Activated gamma-delta T cell treated with anti-CD3 and anti-CD28 coated beads, Interleukin-2, amount 50 U/mL, for 16 hours (primary cell): Measurements from ENCODE around the gene RNU6-9.

ENCODE experiments used
- DNase-seq: peaks from one replicate; pipeline ENCODE4 v3.0.0-alpha.2; 2020; ENCODE audit warnings: low read depth

RNU6-9 gene

DNA sequence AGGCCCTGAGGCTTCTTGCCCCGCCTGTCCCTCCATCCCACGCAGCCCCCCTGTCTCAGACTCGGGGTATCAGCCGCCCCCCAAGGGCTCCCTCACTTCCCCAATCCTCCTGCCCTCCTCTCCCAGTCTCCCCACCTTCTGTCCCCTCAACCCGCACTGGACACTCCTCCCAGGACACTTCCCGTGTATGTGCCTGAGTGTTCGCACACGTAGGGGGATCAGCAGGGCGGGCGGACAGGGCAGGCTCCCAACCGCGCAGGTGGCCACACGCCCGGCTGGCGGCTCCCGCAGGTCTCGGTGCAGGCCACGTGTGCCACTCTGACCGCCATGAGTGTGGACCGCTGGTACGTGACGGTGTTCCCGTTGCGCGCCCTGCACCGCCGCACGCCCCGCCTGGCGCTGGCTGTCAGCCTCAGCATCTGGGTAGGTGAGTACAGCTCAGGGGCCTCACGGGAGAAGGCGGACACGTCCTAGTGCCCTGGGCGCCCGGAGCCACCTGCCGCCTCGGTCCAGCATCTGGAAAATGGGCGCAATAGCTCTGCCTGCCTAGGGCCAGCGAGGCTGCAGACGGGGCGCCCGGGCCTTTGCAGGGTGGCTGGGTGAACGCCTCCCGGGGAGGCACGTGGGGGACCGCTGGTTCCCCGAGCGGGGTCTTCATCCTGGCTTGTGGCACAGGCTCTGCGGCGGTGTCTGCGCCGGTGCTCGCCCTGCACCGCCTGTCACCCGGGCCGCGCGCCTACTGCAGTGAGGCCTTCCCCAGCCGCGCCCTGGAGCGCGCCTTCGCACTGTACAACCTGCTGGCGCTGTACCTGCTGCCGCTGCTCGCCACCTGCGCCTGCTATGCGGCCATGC is 26.1 kb downstream of the RNU6-9 start:
- no peak for DNase-seq

DNA sequence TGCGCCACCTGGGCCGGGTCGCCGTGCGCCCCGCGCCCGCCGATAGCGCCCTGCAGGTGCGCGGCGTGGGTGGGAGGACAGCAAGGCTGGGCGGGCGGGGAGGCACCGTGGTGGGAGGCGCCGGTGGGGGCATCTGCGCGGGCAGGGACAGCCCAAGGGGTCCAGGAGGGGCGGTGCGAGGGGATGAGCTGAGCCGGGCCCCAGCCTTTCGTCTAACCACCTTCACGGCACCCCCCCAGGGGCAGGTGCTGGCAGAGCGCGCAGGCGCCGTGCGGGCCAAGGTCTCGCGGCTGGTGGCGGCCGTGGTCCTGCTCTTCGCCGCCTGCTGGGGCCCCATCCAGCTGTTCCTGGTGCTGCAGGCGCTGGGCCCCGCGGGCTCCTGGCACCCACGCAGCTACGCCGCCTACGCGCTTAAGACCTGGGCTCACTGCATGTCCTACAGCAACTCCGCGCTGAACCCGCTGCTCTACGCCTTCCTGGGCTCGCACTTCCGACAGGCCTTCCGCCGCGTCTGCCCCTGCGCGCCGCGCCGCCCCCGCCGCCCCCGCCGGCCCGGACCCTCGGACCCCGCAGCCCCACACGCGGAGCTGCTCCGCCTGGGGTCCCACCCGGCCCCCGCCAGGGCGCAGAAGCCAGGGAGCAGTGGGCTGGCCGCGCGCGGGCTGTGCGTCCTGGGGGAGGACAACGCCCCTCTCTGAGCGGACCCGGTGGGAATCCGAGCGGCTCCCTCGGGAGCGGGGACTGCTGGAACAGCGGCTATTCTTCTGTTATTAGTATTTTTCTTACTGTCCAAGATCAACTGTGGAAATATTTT is 27.0 kb downstream of the RNU6-9 start:
- DNase-seq: no peak

DNA sequence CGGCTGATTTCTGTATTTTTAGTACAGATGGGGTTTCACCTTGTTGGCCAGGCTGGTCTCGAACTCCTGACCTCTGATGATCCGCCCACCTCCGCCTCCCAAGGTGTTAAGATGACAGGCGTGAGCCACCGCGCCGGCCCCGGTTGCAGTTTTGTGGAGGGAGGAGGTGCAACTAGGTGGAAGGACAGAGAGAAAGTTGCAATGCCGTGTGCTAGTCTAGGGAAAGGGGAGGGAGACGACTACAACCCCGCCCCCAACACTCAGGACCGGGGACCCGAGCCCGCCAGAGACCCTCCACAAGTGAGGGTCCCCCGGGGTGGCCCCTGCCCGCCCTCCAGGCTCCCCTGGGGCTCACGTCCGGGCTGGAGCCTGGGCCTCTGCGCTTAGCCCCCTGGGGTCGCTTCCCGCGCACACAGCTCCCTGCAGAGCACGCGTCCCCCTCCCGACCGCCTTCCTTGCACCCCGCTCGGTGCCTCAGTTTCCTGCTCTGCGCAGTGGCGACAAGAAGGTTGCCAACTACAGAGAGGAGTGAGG is 31.3 kb downstream of the RNU6-9 start:
- DNase-seq: no peak

DNA sequence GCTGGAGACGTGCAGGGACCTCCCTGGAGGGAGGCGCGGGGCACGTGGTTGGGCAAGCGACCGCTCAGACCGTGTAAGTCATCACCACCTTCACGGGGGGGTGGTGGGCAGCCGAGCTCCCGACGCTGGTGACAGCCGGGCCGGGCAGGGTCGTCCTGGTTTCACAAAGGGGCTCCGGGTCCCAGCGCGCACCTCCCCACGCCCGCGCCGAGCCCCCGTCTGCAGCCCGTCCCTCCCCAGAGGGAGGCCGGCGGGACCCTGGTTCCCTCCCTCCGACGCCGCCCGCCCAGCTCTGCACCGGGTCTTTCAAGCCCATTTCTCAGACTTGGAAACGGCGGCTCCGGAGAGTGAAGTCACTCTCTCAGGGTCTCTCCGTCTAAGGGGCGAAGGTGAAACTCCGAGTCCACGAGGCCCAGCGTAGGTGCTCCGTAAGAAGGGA is 31.8 kb downstream of the RNU6-9 start:
- DNase-seq: no peak

DNA sequence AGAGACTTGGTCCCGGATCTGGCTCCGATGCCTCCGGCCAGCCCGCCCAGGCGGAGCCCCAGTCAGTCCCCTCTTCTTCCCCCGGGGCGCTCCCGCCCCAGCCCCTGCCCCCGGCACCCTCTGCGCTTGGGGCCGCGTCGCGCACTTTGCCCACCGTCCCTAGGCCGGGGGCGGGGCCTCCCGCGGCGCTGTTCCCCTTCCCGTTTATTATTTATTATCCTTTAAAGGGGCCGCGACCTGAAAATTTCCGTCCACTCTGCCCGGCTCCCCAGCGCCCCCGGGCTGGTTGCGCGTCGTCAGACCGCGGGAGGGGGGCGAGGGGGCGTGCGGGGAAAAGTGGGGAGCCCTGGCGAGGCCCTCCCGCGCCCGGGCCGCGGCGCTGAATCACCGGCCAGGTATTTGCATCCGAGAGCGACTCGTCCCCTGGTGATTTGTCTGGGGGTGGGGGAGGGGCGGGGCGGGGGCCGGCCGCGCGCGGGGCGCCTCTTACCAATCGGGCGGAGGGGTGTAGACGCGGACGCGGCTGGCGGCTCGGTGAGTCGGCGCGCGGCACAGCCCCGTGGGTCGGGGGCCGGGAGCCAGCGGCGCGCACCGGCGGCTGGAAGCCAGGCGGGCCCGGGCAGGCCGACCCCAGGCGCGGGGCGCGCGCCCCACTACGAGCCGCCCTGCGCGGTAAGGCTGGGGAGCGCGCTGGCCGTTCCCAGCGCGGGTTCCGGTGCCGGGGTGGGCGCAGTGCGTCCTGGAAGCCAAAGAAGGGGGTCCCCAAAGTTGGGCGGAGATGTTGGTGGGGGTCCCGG is 32.4 kb downstream of the RNU6-9 start, which contains the start of gene ARID3A:
Gene ARID3A, plus strand, starts transcription at position 510 of the 797 bp plus-strand sequence. CDS start 3,494 bp downstream, outside the sequence.
- peak; percentile 64 for DNase-seq

DNA sequence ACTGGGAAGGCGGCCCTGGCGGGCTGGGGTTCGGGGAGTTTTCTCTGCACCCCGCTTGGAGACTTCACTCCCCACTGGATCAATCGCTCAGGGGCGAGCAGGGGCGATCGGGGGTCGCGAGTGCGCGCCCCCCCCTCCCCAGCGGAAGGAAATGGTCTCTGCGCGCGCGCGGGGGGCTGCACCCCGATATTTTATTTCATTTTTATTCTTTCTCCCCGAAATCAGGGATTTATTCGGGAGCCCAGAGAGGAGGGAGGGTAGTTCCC is 33.0 kb downstream of the RNU6-9 start:
- DNase-seq: no peak

DNA sequence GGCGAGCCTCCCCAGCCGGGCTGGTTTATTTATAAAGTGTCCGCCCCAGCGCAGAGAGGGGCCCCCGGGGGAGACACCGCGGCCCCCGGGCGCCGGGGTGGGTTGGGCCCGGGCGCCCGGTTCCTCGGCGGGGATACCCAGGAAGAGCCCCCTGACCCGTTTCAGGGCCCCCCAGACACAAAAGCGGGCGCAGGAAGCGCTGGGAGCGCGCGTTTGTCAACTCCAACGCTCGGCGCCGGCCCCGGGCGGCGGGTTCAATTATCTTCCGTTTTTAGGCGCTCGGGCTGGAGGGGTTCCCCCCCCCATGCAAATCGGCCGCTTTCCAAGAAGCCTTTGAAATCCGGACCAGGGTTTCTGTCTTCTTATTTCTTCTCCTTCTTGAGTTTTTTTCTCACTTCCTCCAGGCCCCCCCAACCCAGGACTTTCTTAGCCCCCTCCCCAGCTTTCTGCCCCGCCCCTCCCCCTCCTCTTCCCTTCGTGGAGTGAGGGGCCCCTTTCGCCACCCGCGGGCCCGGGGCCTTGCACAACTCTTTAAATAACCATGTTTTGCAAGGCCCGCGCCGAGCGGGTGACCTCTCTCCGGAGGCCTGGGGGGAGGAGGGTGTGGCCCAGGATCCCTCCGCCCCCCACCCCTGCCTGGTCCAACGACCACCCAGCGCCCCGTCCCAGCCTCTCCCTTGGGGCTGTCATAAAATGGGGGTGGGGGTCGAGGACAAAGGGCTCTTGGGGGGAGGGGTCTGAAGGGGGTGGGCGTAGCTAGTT is 33.5 kb downstream of the RNU6-9 start:
- no peak for DNase-seq

DNA sequence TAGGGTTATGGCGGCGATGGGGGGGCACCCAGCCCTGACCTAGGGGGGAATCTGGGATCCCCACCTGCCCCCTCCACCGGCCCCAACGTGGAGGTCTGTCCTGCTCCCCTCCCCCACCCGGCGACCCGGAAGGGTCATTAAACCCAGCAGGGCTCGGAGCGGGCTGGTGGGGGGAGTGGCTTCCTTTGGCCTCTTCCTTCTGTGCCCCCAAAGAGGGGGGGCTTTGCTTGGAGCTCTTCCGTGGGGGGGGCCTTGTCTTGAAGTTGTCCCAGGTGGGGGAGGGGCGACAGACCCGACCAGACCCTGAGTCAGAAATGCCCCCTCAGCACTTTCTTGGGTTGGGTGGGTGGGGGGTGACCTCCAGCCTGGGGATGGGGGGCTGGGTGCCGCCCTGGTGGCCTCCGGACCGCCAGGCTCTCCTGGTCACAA is 34.1 kb downstream of the RNU6-9 start:
- DNase-seq: no peak

DNA sequence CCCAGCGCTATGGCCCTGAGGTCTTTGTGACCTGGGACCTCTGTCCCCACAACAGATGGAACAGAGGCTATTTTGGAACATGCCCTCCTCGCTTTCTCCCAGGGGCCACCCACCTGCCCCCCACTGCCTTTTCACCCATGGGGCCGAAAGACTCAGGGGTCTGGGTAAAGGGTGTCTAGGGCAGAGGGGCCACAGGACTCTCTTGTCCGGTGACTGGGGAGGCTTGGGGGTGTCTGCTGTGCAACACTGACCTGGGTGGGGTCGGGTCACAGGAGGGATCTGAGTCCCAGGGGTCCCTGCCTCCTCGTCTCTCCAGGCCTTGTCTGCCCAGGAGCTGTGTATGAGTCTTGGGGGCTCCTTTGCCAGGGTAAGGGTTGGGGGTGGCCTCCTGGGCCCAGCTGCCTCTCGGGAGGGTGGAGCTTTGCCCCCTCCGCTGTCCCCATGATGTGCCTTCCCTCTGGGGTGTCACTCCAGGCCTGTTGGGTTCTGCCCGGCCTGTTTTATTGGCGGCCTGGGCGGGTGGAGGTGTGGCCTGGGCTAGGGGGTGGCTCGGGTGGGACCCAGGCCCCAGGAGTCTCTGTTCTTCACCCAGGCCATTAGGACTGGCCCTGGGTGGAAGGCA is 34.6 kb downstream of the RNU6-9 start:
- no peak for DNase-seq

DNA sequence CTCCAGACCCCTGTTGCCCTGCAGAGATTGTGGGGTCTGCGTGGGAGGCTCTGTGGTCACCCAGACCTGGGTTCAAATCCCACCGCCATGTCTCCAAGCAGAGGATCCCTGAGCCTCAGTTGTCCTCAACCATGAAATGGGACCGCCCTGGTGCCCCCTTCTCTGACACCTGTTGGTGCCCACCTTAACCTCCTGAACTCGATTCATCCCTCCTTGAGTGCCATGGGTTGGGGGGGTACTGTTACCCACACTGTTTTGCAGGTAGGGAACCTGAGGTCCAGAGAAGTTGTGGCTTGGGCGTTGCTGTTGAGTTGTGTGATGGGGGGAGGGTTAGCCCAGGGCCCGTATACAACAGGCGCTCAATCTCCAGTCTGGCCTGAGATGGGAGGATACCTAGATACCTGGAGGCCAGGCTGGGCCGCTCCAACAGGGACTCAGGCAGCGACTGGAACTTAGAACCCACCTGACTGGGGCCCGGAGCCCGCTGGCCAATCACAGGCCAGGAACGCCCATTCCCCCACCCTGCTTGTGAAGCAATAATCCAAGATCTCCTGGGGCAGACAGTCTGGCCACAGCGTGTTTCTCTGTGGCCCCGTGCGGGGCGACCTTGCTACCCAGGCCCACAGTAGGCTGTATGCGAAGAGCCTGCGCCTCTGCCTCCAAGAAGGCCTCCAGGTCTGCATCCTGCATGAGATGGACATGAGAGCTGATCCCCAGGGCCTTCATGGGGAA is 35.4 kb downstream of the RNU6-9 start:
- DNase-seq: no peak

DNA sequence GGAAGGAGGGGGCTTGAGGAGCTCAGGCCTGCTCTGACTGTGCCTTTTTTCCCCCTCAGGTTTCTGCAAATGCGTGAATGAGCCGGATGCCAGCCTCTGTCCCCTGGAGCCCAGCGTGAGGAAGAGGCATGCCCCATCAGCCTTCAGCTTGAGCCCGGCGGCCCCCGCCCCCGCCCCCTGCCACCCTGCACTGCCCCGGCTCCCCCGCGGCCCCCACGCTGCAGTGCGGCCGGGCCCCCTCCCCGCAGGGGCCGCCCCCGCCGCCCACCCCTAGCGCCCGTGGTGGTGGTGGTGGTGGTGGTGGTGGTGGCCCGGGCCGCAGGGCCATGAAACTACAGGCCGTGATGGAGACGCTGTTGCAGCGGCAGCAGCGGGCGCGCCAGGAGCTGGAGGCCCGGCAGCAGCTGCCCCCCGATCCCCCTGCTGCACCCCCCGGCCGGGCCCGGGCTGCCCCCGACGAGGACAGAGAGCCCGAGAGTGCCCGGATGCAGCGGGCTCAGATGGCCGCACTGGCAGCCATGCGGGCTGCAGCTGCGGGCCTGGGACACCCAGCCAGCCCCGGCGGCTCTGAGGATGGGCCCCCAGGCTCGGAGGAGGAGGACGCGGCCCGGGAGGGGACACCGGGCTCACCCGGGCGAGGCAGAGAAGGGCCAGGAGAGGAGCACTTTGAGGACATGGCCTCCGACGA is 36.1 kb downstream of the RNU6-9 start:
- DNase-seq: no peak

DNA sequence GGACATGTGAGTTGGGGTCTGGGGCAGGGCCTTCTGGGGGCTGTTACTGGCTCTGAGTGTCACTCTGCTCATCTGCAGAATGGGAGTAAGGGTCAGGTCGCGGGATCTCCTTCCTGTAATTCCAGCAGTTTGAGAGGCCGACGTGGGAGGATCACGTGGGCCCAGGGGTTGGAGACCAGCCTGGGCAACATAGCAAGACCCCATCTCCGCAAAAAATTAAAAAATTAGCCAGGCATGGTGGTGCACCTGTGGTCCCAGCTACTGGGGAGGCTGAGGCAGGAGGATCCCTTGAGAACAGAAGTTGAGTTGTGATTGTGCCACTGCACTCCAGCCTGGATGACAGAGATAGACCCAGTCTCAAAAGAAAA is 36.6 kb downstream of the RNU6-9 start:
- DNase-seq: no peak

DNA sequence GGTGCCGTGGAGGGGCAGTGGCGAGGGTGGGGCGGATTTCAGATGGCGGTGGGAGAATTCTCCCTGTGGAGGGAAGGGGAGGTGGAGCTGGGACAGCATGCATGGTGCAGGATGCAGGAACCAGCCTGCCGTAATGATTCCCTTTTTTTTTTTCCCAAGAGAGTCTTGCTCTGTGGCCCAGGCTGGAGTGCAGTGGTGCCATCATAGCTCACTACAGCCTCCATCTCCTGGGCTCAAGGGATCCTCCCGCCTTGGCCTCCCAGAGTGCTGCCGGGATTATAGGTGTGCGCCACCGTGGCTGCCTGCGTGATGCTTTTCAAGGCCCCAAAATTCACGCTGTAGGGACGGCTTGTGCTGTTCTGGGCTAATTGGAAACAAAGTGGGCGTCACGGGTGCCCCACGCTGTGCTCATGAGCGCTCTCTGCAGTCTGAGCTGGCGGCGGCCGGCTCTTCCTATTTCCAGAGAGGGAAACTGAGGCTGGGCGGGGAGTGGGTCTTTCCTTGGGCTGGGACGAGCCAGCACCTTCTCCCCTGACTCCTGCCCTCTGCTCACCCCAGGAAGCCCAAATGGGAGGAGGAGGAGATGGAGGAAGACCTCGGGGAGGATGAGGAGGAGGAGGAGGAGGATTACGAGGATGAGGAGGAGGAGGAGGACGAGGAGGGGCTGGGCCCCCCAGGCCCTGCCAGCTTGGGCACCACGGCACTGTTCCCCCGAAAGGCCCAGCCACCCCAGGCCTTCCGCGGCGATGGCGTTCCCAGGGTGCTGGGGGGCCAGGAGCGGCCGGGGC is 38.8 kb downstream of the RNU6-9 start:
- DNase-seq: no peak

DNA sequence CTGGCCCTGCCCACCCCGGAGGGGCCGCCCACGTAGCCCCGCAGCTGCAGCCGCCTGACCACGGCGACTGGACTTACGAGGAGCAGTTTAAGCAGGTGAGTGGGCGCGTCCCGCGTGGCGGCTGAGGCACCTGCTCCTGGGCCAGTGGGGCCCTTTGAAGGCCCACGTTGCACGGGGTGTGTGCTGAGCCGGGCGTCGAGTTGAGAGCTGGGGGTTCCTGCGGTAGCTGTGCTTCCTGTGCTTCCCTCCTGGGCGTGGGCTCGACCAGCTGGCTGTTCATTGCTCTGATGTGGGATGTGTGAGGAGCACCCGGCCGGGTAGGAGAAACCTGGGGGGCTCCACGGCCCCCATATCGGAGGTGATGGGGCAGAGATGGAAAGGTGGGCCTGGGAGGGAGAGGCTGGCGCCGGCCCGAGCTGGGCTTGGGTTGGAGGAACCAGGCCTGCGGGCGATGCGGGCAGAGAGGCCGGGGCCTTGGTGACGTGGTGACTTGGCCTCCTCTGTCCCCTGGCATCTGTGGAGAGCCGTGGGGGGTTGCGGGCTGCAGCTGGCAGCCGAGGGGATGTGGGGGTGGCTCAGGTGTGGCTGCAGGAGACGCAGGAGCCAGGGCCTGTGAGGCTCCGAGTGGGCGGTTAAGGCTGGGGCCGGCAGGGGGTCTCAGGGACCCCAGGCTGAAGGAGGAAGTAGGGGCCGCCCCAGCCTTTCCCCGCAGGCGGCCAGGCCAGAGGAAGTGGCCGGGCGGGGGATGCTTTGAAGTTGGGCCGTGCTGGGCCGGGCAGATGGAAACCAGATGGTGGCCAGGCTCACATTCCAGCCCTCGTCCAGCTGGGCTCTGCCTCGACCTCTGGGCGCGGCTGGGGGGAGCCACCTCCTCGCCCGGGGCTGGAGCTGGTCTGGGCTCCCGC is 39.6 kb downstream of the RNU6-9 start:
- DNase-seq: no peak

DNA sequence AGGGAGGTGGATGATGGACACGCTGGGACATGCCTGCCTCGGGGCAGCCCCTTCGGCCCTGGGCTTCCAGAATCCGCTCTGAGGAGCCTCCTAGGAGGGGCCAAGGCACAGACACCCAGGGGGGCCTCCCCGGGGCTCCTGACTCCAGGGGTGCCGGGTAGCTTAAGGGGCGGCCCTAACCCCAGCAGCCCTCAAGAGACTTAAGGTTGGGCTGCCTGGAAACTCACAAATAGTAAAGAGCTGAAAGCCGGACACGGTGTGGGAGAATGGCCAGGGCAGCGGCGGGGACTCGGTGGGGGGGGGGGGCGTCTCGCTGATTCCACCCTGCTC is 40.2 kb downstream of the RNU6-9 start:
- DNase-seq: no peak

DNA sequence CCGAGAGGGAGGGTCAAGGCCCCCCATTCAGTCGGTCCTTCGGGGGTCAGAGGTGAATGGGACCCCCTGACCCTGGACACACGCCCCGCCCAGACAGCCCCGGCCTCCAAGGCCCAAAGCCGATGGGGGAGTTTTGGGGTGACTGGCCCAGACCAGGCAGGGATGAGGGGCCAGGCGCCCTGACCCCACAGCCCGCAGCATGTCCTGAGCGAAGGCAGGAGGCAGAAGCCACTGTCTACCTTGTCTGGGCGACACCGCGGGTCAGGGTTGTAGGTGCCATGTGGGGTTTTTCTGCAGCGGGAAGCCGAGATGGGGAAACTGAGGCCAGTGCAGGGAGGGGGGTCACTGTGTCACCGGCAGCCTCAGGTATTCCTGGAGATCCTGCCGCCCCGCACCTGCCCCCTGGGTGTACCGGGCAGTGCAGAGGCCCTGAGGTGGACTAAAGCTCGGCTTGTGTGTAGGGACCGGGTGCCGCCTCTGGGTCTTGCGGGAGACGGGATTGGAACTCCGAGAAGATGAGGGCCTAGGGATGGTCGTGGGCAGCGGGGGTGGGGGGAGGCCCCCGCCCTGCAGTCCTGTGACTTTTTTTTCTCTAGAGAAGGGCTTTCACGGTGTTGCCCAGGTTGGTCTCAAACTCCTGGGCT is 41.0 kb downstream of the RNU6-9 start:
- DNase-seq: no peak

DNA sequence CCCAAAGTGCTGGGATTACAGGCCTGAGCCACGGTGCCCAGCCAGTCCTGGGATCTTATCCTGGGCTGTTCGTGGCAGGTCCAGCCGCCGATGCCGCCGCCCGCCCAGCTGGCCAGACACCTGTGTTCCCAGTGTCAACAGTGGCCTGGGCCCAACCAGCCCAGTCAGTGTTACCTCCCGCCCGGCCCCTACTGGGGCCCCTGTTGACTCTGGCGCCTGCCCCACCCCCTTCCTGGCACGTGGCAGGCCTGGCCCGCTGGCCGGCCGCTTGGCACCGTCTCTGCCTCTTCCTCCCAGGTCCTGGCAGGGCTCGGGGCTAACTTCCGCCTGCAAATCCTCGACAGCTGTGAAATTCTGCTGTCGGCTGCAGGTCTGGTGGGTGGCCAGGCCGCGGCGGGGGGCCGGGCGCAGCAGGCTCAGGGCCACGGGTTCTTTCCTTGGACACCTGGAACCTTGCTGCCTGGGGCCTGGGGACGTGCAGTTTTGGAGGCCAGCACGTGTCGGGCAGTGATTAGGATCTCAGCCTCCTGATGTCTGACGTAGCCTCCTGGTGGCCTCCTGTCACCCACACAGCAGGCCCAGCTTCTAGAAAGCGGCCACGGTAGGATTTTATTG is 41.7 kb downstream of the RNU6-9 start:
- no peak for DNase-seq
